Measurements from ENCODE around the gene CHST9. TPM values are rescaled to one million over a fixed set of nuclear protein-coding genes. Genes with fewer than 3 reads are reported as not detected.

The CHST9 gene
- total and polyA plus RNA-seq, 2 of the 4 experiments (the other 2 are of a cell fraction): not detected

- intact Hi-C loops (cut with micrococcal nuclease): no loop called here
- Histone ChIP-seq H2BK120ac (ENCODE audit: low read depth, low read length) (no peak overlapping the region), H3K4me3 (ENCODE audit: insufficient read depth, low read depth, low read length) (no peak overlapping the region), H2AK5ac (ENCODE audit: low read depth, low read length) (no peak overlapping the region), H3K56ac (ENCODE audit: extremely low read depth, insufficient read depth, low read length) (no peak overlapping the region), H2AK9ac (replicated peaks; ENCODE audit: low read depth, low read length, poor library complexity) (no peak overlapping the region), H4K91ac (ENCODE audit: insufficient read depth, low read depth, low read length) (no peak overlapping the region), H2AFZ (replicated peaks; ENCODE audit: low read length, poor library complexity) (no peak overlapping the region), H2BK5ac (ENCODE audit: low read depth, low read length, poor library complexity, severe bottlenecking) (no peak overlapping the region), H3K9me3 (ENCODE audit: control insufficient read depth, insufficient read depth, low read length) (peaks cover 6% of the 10 kb centered on the region), H3K9ac (ENCODE audit: low read depth, low read length) (no peak overlapping the region), H3K27me3 (ENCODE audit: control insufficient read depth, insufficient read depth, low read length) (no peaks in the 10 kb centered on the region), H4K20me1 (ENCODE audit: insufficient read depth, low read length) (no peaks in the 10 kb centered on the region), H4K5ac (ENCODE audit: low read depth, low read length) (no peak overlapping the region), H3K79me1 (ENCODE audit: low read depth in 1 of 2, low read length in 2 of 2) (no peaks in the 10 kb centered on the region), H3K4me1 (ENCODE audit: control insufficient read depth, insufficient read depth, low read length) (no peaks in the 10 kb centered on the region), H3K4ac (ENCODE audit: low read depth, low read length) (no peak overlapping the region), H3K14ac (replicated peaks; ENCODE audit: low read depth, low read length) (no peak overlapping the region), H4K8ac (ENCODE audit: low read depth in 2 of 2, low read length in 2 of 2) (no peak overlapping the region), H3K4me2 (ENCODE audit: low read depth, low read length) (no peak overlapping the region), H3K18ac (ENCODE audit: low read depth, low read length) (no peak overlapping the region), H3K36me3 (ENCODE audit: control insufficient read depth, insufficient read depth, low read length) (no peaks in the 10 kb centered on the region), H2BK20ac (ENCODE audit: low read depth, low read length) (no peak overlapping the region), H3K23ac (ENCODE audit: low read depth, low read length) (no peak overlapping the region), H3K27ac (ENCODE audit: insufficient read depth, low read length) (no peak overlapping the region), H2BK15ac (ENCODE audit: low read depth, low read length) (no peak overlapping the region), H3K9me1 (ENCODE audit: insufficient read depth, low read length) (no peaks in the 10 kb centered on the region)
- BruUV-seq (replicated peaks): no TSS peak
- TF ChIP-seq NFE2L2 (IDR thresholded peaks at IDR 0.05; ENCODE audit: low read depth, low read length) (no peak), MAZ (IDR thresholded peaks at IDR 0.05; ENCODE audit: borderline replicate concordance, low read depth, low read length) (no peak), POLR2A (IDR thresholded peaks at IDR 0.05; ENCODE audit: low read depth, low read length) (no peak), SMC3 (IDR thresholded peaks at IDR 0.05; ENCODE audit: low read depth, low read length) (no peak), BHLHE40 (IDR thresholded peaks at IDR 0.05; ENCODE audit: low read depth, low read length) (no peak), RCOR1 (IDR thresholded peaks at IDR 0.05; ENCODE audit: insufficient replicate concordance, low read length) (no peak), FOS (IDR thresholded peaks at IDR 0.05; ENCODE audit: low read depth, low read length) (no peak), CEBPB (IDR thresholded peaks at IDR 0.05; ENCODE audit: low read depth, low read length) (no peak), CHD1 (IDR thresholded peaks at IDR 0.05; ENCODE audit: low read depth, low read length) (no peak), USF2 (IDR thresholded peaks at IDR 0.05; ENCODE audit: low read depth, low read length) (no peak), RAD21 (IDR thresholded peaks at IDR 0.05; ENCODE audit: low read length) (no peak), ELK1 (IDR thresholded peaks at IDR 0.05; ENCODE audit: borderline replicate concordance, low read depth, low read length) (no peak), MAFK (IDR thresholded peaks at IDR 0.05; ENCODE audit: low read depth, low read length) (no peak), CTCF (conservative IDR thresholded peaks at IDR 0.05; ENCODE audit: low read depth, low read length) (no peak)
- ChIA-PET CTCF (no interaction called here), POLR2A (ENCODE audit: unreplicated experiment) (no interaction called here)
- no CpG with 5 or more reads among the region's 1 CpG for WGBS, 2 experiments (ENCODE audit: extremely low coverage in 2 of 2, insufficient read length in 1 of 2)
- DNase-seq: no peak
- no peak for ATAC-seq (ENCODE audit: low read depth)
- dilution Hi-C loops (cut with HindIII; ENCODE audit: low sequenced_read_pairs, unreplicated experiment): no loop called here
- in situ Hi-C loops (cut with MboI; ENCODE audit: low sequenced_read_pairs): no loop called here
Observed at GRCh38 chr18:27213123-27213717, 28.1 kb upstream of the CHST9 start.

Measured in IMR-90 (cell line).